GM23338 (cell line): ENCODE measurements around the gene KPNA6. TPM values are rescaled to one million over a fixed set of nuclear protein-coding genes. Genes with fewer than 3 reads are reported as not detected.

ENCODE experiments used
- ATAC-seq: fragments of 200-7000 bp; cut with Tn5 transposase; 3 replicates; pipeline ENCODE4 v1.9.1; 2020
- DNase-seq: peaks from one replicate; pipeline ENCODE4 v3.0.0-alpha.2; 2015; ENCODE audit warnings: low spot score
- H2AFZ ChIP-seq: fragments of 200-600 bp; sonication (generic); 2 replicates; pipeline ENCODE4 v1.8.0; 2016; ENCODE audit warnings: antibody characterized with exemption, mild to moderate bottlenecking, moderate library complexity
- H3F3A ChIP-seq: fragments of 200-600 bp; sonication (generic); replicated peaks from 2 replicates; pipeline ENCODE4 v1.8.0; 2017; ENCODE audit warnings: antibody characterized with exemption, mixed run types, low read depth
- H3K27ac ChIP-seq: fragments of 200-600 bp; sonication (generic); 2 replicates; pipeline ENCODE4 v1.6.1; 2016; ENCODE audit warnings: low read depth
- H3K27me3 ChIP-seq: fragments of 200-600 bp; sonication (generic); 2 replicates; pipeline ENCODE4 v1.8.0; 2016; ENCODE audit warnings: mild to moderate bottlenecking, mixed run types, moderate library complexity; ENCODE audit not compliant: insufficient read depth
- H3K36me3 ChIP-seq: fragments of 200-600 bp; sonication (generic); 2 replicates; pipeline ENCODE4 v1.8.0; 2016; ENCODE audit warnings: mild to moderate bottlenecking; ENCODE audit not compliant: insufficient read depth
- H3K4me1 ChIP-seq: fragments of 200-600 bp; sonication (generic); 2 replicates; pipeline ENCODE4 v1.8.0; 2016; ENCODE audit warnings: mild to moderate bottlenecking, moderate library complexity; ENCODE audit not compliant: insufficient read depth
- H3K4me2 ChIP-seq: fragments of 200-600 bp; sonication (generic); 2 replicates; pipeline ENCODE4 v1.7.1; 2017; ENCODE audit warnings: mixed run types
- H3K4me3 ChIP-seq: fragments of 200-600 bp; sonication (generic); 2 replicates; pipeline ENCODE4 v1.6.1; 2016; ENCODE audit warnings: mixed run types
- H3K79me2 ChIP-seq: fragments of 200-600 bp; sonication (generic); replicated peaks from 2 replicates; pipeline ENCODE4 v1.8.0; 2017; ENCODE audit warnings: mild to moderate bottlenecking; ENCODE audit not compliant: insufficient read depth
- H3K9me2 ChIP-seq: fragments of 200-600 bp; sonication (generic); 2 replicates; pipeline ENCODE4 v1.8.0; 2017; ENCODE audit not compliant: insufficient read depth
- H4K20me1 ChIP-seq: fragments of 200-600 bp; sonication (generic); replicated peaks from 2 replicates; pipeline ENCODE4 v1.8.0; 2017; ENCODE audit warnings: mild to moderate bottlenecking; ENCODE audit not compliant: insufficient read depth
- H3K27ac Mint-ChIP-seq: 2 replicates; pipeline ENCODE4 v1.8.0; 2020; ENCODE audit warnings: inconsistent platforms, mild to moderate bottlenecking, moderate library complexity, mixed read lengths
- H3K27me3 Mint-ChIP-seq: 3 replicates; pipeline ENCODE4 v1.8.0; 2022; ENCODE audit warnings: low read depth, mild to moderate bottlenecking, moderate library complexity, mixed read lengths, inconsistent platforms; ENCODE audit not compliant: insufficient read depth, poor library complexity
- H3K36me3 Mint-ChIP-seq: 3 replicates; pipeline ENCODE4 v1.8.0; 2021; ENCODE audit warnings: low read depth, mild to moderate bottlenecking, inconsistent platforms, moderate library complexity, mixed read lengths
- H3K4me1 Mint-ChIP-seq: 3 replicates; pipeline ENCODE4 v1.8.0; 2020; ENCODE audit warnings: mild to moderate bottlenecking, inconsistent platforms, mixed read lengths
- H3K4me3 Mint-ChIP-seq: 3 replicates; pipeline ENCODE4 v1.8.0; 2021; ENCODE audit warnings: moderate library complexity, mild to moderate bottlenecking, inconsistent platforms, mixed read lengths
- H3K9me3 Mint-ChIP-seq: 3 replicates; pipeline ENCODE4 v1.8.0; 2020; ENCODE audit warnings: moderate library complexity, mild to moderate bottlenecking, inconsistent platforms, mixed read lengths
- CREB1 ChIP-seq: fragments of 250-450 bp; sonication (Bioruptor Pico); IDR thresholded peaks from 2 replicates; pipeline ENCODE4 v1.5.0; 2020; ENCODE audit warnings: low read depth, mild to moderate bottlenecking, moderate library complexity
- EZH2 ChIP-seq: fragments of 200-600 bp; sonication (generic); IDR thresholded peaks from one replicate; pipeline ENCODE4 v1.8.0; 2017; ENCODE audit warnings: antibody characterized with exemption, mild to moderate bottlenecking, low read depth; ENCODE audit not compliant: unreplicated experiment
- EZH2phosphoT487 ChIP-seq: fragments of 200-600 bp; sonication (generic); IDR thresholded peaks from one replicate; pipeline ENCODE4 v1.8.1; 2018; ENCODE audit warnings: antibody characterized with exemption; ENCODE audit not compliant: unreplicated experiment
- JUNB ChIP-seq: IDR thresholded peaks from one replicate; pipeline ENCODE4 v1.6.1; 2016; ENCODE audit warnings: antibody characterized with exemption; ENCODE audit not compliant: unreplicated experiment
- STAT1 ChIP-seq: IDR thresholded peaks from one replicate; pipeline ENCODE4 v1.6.1; 2016; ENCODE audit warnings: antibody characterized with exemption; ENCODE audit not compliant: unreplicated experiment
- ZNF114 ChIP-seq: fragments of 250-450 bp; sonication (Bioruptor Pico); IDR thresholded peaks from 2 replicates; pipeline ENCODE4 v1.5.0; 2020; ENCODE audit warnings: mild to moderate bottlenecking, moderate library complexity
- ZNF331 ChIP-seq: fragments of 250-450 bp; sonication (Bioruptor Pico); IDR thresholded peaks from 2 replicates; pipeline ENCODE4 v1.5.0; 2020; ENCODE audit warnings: low read depth, mild to moderate bottlenecking, moderate library complexity
- polyA plus RNA-seq: library from polyadenylated mRNA; unstranded; fragments of >200 nt; fragmentation: Nextera tagmentation; extraction: Ambion mirVana; gene quantifications from 2 replicates; pipeline ENCODE4 v1.2.1, GENCODE V29; 2016
- total RNA-seq: library from RNA; depleted of rRNA; stranded (reverse); fragments of >200 nt; shearing (Covaris generic); gene quantifications from 2 replicates; pipeline ENCODE4 v1.2.3, GENCODE V29; 2014
- TF ChIP-seq, protein P1 (sequence below): fragments of 250-450 bp; sonication (Bioruptor Pico); IDR thresholded peaks from 2 replicates; pipeline ENCODE4 v1.5.0; 2020; ENCODE audit warnings: mild to moderate bottlenecking, moderate library complexity
- TF ChIP-seq, protein P2 (sequence below): IDR thresholded peaks from one replicate; pipeline ENCODE4 v1.6.1; 2018; ENCODE audit warnings: antibody characterized with exemption; ENCODE audit not compliant: unreplicated experiment
- TF ChIP-seq, protein P3 (sequence below): IDR thresholded peaks from 2 replicates; pipeline ENCODE4 v1.6.1; 2016; ENCODE audit warnings: antibody characterized with exemption
- TF ChIP-seq, protein P4 (sequence below), 2 experiments: fragments of 200-600 bp in 1 of 2; sonication (generic) in 1 of 2; conservative IDR thresholded peaks; 2 replicates each; pipeline versions ENCODE4 v1.5.1 to v1.6.1; 2016 to 2017; ENCODE audit warnings: antibody characterized with exemption in 2 of 2, low read depth in 2 of 2, mild to moderate bottlenecking in 2 of 2, moderate library complexity in 1 of 2

The KPNA6 gene
- total and polyA plus RNA-seq, 2 experiments from 2014 or later: 28.6 to 72.2 TPM

DNA sequence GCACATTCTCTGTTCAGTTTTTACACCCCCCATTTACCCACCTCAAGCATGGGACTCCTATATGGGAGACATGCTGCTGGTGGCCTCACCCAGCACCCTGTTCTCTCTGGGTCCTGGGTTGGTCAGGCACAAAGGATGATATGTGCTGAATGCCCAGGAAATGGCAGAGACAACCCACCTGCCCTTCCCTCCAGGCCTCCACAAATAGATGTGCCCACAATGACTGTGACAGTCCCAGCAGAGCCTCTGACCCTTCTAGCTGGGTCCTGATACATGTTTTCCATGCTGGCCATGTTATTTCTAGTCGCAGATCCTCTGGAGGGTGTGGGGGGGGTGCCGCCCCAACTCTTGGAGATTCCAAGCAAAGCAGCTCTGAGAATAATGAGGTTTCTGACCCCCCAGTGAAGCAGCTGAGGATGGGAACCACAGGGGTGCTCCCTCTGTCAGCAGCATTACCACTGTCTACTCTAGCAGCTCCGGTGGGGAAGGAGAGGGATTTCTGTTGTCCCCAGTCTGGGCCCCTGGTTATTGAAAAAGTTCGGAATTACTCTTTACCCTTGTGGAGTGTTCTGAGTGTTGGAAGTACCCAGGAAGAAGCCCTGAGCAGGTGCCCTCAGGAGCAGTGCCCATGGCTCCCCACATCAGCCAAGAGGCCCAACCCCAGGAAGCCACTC is 91.3 kb downstream of the KPNA6 start:
- Histone ChIP-seq H3K4me2 (peak overlapping the region; percentile 96), H3K27ac (no peak overlapping the region), H3K9me2 (no peaks in the 10 kb centered on the region), H3K79me2 (no peaks in the 10 kb centered on the region), H3K4me3 (peak overlapping the region; percentile 69; the same call in 1 of the 2 replicates), H3K27me3 (peaks cover 20% of the 10 kb centered on the region), H3K4me1 (peaks cover 28% of the 10 kb centered on the region), H4K20me1 (peaks cover 4% of the 10 kb centered on the region), H3K36me3 (peaks cover 21% of the 10 kb centered on the region), H3F3A (peaks cover 37% of the 10 kb centered on the region; the same call in 1 of the 2 replicates), H2AFZ (no peak overlapping the region)
- H3K36me3 Mint-ChIP-seq: peaks cover 42% of the 10 kb centered on the region
- H3K27ac Mint-ChIP-seq: no peak overlapping the region
- DNase-seq: no peak
- peaks cover 2% of the 10 kb centered on the region; the same call in 2 of the 3 replicates for H3K9me3 Mint-ChIP-seq
- H3K4me3 Mint-ChIP-seq: peak overlapping the region; percentile 70; the same call in 2 of the 3 replicates
- ATAC-seq: no peak
- TF ChIP-seq CREB1 (CRISPR knock-in tag) (no peak), EZH2 (no peak), ZNF114 (CRISPR knock-in tag) (no peak), EZH2phosphoT487 (no peak), ZNF331 (CRISPR knock-in tag) (no peak), STAT1 (no peak), JUNB (no peak)
- TF ChIP-seq, protein P1, sequence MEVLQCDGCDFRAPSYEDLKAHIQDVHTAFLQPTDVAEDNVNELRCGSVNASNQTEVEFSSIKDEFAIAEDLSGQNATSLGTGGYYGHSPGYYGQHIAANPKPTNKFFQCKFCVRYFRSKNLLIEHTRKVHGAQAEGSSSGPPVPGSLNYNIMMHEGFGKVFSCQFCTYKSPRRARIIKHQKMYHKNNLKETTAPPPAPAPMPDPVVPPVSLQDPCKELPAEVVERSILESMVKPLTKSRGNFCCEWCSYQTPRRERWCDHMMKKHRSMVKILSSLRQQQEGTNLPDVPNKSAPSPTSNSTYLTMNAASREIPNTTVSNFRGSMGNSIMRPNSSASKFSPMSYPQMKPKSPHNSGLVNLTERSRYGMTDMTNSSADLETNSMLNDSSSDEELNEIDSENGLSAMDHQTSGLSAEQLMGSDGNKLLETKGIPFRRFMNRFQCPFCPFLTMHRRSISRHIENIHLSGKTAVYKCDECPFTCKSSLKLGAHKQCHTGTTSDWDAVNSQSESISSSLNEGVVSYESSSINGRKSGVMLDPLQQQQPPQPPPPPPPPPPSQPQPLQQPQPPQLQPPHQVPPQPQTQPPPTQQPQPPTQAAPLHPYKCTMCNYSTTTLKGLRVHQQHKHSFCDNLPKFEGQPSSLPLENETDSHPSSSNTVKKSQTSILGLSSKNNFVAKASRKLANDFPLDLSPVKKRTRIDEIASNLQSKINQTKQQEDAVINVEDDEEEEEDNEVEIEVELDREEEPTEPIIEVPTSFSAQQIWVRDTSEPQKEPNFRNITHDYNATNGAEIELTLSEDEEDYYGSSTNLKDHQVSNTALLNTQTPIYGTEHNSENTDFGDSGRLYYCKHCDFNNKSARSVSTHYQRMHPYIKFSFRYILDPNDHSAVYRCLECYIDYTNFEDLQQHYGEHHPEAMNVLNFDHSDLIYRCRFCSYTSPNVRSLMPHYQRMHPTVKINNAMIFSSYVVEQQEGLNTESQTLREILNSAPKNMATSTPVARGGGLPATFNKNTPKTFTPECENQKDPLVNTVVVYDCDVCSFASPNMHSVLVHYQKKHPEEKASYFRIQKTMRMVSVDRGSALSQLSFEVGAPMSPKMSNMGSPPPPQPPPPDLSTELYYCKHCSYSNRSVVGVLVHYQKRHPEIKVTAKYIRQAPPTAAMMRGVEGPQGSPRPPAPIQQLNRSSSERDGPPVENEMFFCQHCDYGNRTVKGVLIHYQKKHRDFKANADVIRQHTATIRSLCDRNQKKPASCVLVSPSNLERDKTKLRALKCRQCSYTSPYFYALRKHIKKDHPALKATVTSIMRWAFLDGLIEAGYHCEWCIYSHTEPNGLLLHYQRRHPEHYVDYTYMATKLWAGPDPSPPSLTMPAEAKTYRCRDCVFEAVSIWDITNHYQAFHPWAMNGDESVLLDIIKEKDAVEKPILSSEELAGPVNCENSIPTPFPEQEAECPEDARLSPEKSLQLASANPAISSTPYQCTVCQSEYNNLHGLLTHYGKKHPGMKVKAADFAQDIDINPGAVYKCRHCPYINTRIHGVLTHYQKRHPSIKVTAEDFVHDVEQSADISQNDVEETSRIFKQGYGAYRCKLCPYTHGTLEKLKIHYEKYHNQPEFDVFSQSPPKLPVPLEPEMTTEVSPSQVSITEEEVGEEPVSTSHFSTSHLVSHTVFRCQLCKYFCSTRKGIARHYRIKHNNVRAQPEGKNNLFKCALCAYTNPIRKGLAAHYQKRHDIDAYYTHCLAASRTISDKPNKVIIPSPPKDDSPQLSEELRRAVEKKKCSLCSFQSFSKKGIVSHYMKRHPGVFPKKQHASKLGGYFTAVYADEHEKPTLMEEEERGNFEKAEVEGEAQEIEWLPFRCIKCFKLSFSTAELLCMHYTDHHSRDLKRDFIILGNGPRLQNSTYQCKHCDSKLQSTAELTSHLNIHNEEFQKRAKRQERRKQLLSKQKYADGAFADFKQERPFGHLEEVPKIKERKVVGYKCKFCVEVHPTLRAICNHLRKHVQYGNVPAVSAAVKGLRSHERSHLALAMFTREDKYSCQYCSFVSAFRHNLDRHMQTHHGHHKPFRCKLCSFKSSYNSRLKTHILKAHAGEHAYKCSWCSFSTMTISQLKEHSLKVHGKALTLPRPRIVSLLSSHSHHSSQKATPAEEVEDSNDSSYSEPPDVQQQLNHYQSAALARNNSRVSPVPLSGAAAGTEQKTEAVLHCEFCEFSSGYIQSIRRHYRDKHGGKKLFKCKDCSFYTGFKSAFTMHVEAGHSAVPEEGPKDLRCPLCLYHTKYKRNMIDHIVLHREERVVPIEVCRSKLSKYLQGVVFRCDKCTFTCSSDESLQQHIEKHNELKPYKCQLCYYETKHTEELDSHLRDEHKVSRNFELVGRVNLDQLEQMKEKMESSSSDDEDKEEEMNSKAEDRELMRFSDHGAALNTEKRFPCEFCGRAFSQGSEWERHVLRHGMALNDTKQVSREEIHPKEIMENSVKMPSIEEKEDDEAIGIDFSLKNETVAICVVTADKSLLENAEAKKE (CRISPR knock-in tag): no peak
- TF ChIP-seq, protein P2, sequence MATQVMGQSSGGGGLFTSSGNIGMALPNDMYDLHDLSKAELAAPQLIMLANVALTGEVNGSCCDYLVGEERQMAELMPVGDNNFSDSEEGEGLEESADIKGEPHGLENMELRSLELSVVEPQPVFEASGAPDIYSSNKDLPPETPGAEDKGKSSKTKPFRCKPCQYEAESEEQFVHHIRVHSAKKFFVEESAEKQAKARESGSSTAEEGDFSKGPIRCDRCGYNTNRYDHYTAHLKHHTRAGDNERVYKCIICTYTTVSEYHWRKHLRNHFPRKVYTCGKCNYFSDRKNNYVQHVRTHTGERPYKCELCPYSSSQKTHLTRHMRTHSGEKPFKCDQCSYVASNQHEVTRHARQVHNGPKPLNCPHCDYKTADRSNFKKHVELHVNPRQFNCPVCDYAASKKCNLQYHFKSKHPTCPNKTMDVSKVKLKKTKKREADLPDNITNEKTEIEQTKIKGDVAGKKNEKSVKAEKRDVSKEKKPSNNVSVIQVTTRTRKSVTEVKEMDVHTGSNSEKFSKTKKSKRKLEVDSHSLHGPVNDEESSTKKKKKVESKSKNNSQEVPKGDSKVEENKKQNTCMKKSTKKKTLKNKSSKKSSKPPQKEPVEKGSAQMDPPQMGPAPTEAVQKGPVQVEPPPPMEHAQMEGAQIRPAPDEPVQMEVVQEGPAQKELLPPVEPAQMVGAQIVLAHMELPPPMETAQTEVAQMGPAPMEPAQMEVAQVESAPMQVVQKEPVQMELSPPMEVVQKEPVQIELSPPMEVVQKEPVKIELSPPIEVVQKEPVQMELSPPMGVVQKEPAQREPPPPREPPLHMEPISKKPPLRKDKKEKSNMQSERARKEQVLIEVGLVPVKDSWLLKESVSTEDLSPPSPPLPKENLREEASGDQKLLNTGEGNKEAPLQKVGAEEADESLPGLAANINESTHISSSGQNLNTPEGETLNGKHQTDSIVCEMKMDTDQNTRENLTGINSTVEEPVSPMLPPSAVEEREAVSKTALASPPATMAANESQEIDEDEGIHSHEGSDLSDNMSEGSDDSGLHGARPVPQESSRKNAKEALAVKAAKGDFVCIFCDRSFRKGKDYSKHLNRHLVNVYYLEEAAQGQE: no peak
- TF ChIP-seq, protein P3, sequence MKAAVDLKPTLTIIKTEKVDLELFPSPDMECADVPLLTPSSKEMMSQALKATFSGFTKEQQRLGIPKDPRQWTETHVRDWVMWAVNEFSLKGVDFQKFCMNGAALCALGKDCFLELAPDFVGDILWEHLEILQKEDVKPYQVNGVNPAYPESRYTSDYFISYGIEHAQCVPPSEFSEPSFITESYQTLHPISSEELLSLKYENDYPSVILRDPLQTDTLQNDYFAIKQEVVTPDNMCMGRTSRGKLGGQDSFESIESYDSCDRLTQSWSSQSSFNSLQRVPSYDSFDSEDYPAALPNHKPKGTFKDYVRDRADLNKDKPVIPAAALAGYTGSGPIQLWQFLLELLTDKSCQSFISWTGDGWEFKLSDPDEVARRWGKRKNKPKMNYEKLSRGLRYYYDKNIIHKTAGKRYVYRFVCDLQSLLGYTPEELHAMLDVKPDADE: no peak
- TF ChIP-seq, protein P4, sequence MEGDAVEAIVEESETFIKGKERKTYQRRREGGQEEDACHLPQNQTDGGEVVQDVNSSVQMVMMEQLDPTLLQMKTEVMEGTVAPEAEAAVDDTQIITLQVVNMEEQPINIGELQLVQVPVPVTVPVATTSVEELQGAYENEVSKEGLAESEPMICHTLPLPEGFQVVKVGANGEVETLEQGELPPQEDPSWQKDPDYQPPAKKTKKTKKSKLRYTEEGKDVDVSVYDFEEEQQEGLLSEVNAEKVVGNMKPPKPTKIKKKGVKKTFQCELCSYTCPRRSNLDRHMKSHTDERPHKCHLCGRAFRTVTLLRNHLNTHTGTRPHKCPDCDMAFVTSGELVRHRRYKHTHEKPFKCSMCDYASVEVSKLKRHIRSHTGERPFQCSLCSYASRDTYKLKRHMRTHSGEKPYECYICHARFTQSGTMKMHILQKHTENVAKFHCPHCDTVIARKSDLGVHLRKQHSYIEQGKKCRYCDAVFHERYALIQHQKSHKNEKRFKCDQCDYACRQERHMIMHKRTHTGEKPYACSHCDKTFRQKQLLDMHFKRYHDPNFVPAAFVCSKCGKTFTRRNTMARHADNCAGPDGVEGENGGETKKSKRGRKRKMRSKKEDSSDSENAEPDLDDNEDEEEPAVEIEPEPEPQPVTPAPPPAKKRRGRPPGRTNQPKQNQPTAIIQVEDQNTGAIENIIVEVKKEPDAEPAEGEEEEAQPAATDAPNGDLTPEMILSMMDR (conservative IDR thresholded peaks at IDR 0.05; ENCODE audit: low read depth in 2 of 2): no peak
- H3K4me1 Mint-ChIP-seq: peaks cover 42% of the 10 kb centered on the region
- peaks cover 34% of the 10 kb centered on the region for H3K27me3 Mint-ChIP-seq
